Mammary epithelial cell (primary cell): ENCODE data around the gene TTYH1.

ENCODE experiments used
- CTCF ChIP-seq, 2 donors: IDR thresholded peaks in 1 of 2; conservative IDR thresholded peaks in 1 of 2; 2 replicates each; pipeline ENCODE4 v1.5.1; 2011 to 2012; ENCODE audit warnings: inconsistent platforms in 2 of 2, low read length in 2 of 2, mild to moderate bottlenecking in 2 of 2, control low read depth in 1 of 2, low read depth in 1 of 2; ENCODE audit not compliant: insufficient read depth in 1 of 2; ENCODE audit errors: extremely low read depth in 1 of 2
- EZH2 ChIP-seq: IDR thresholded peaks from 2 replicates; pipeline ENCODE4 v1.6.1; 2012; ENCODE audit warnings: low read length, inconsistent platforms, borderline replicate concordance

GRCh38 chr19:54484451-54484850 is 69.2 kb downstream of the TTYH1 start:
- TF ChIP-seq CTCF (conservative IDR thresholded peaks at IDR 0.05 in 1 of 2, IDR thresholded peaks at IDR 0.05 in 1 of 2; ENCODE audit: extremely low read depth in 1 of 2, insufficient read depth in 1 of 2, low read depth in 1 of 2, low read length in 2 of 2): no peak
- TF ChIP-seq EZH2: no peak
